ENCODE measurements around the gene BRCA1. TPM values are rescaled to one million over a fixed set of nuclear protein-coding genes. Genes with fewer than 3 reads are reported as not detected.
A peak's percentile ranks its signal among the peaks of the same experiment; 100 is the strongest.

The BRCA1 gene
- total RNA-seq, 1 donor from 2014 or later: 9.3 TPM

DNA sequence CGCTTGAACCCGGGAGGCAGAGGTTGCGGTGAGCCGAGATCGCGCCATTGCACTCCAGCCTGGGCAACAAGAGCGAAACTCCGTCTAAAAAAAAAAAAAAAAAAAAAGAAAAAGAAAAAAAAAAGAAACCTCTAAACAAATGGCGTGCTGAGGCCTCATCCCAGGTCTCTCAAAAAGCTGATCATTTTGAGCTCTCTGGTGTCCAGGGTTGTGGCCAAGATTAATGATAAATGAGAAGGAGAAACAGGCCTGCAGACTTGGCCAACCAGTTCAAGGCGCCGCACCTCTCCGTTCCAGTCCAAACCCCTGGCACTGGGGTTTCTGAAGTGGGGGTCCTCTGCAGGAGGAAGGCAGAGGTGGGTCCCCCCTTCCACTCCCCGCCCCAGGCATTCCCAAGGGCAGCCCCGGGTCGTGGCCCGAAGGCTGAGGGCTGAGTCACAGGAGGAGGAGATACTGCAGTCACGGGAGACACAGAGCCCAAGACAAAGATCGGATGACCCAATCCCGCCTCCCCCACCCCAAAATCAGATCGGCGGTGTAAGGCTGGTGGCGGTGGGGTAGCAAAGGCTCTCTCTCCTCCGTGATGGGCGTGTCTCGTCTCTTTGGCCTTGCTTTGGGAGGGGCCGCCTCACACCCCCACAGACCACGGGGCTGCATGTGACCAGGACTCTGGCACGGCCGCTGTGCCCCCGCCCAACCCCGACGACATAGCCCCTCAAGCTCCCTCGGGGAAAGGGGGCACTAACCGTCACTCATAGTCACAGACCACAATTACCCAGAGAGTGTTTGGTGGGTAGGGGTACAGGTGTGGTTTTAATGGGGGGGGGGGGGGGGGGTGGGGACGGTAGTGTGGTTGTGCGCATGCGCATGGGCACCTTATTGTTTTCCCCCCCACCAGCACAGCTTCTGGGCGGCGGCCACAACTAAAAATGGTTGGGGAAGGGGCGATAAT, 104.1 kb downstream of the BRCA1 start:
- H3K36me3 ChIP-seq (ENCODE audit: control insufficient read depth, insufficient read depth, low read length): peaks cover 2% of the 10 kb centered on the region
- TF ChIP-seq, protein P1, sequence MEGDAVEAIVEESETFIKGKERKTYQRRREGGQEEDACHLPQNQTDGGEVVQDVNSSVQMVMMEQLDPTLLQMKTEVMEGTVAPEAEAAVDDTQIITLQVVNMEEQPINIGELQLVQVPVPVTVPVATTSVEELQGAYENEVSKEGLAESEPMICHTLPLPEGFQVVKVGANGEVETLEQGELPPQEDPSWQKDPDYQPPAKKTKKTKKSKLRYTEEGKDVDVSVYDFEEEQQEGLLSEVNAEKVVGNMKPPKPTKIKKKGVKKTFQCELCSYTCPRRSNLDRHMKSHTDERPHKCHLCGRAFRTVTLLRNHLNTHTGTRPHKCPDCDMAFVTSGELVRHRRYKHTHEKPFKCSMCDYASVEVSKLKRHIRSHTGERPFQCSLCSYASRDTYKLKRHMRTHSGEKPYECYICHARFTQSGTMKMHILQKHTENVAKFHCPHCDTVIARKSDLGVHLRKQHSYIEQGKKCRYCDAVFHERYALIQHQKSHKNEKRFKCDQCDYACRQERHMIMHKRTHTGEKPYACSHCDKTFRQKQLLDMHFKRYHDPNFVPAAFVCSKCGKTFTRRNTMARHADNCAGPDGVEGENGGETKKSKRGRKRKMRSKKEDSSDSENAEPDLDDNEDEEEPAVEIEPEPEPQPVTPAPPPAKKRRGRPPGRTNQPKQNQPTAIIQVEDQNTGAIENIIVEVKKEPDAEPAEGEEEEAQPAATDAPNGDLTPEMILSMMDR (IDR thresholded peaks at IDR 0.05; ENCODE audit: insufficient read depth, low read length, poor library complexity, severe bottlenecking): no peak
- peak overlapping the region; percentile 96 for H3K4me3 ChIP-seq (ENCODE audit: low read depth, low read length)
- H3K27me3 ChIP-seq (ENCODE audit: control insufficient read depth, insufficient read depth, low read length): peaks cover 5% of the 10 kb centered on the region
- DNase-seq (ENCODE audit: low read depth): no peak

DNA sequence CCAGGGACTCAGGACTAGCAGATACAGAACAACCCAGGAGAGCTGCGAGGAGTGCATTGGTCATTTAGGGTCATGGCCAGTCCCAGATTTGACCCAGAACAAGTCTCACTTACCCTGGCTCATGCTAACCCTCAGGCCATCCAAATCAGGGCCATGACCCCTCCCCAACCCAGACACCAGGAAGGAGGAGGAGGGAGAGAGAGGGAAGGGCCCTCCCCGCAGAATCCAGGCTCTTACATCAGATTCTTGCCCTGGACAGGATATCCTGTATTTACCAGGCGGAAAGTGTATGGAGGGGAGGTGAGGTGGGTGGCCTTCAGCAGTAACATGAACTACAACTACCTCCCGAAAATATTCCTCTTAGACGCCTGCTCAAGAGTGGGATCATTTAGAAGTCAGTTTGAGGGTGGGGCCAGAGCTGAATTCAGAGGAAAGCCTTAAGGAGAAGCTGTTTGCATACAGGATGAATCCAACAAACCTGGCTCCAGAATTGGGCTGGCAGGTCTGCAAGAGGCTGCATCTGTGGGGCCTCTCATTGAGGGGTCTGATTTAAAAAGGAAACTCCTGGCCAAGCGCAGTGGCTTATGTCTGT, 105.0 kb downstream of the BRCA1 start:
- Histone ChIP-seq H3K27me3 (ENCODE audit: control insufficient read depth, insufficient read depth, low read length) (peaks cover 3% of the 10 kb centered on the region), H3K4me3 (ENCODE audit: low read depth, low read length) (no peak overlapping the region), H3K36me3 (ENCODE audit: control insufficient read depth, insufficient read depth, low read length) (peaks cover 2% of the 10 kb centered on the region)
- DNase-seq (ENCODE audit: low read depth): no peak
- TF ChIP-seq, protein P1 (IDR thresholded peaks at IDR 0.05; ENCODE audit: insufficient read depth, low read length, poor library complexity, severe bottlenecking): no peak

DNA sequence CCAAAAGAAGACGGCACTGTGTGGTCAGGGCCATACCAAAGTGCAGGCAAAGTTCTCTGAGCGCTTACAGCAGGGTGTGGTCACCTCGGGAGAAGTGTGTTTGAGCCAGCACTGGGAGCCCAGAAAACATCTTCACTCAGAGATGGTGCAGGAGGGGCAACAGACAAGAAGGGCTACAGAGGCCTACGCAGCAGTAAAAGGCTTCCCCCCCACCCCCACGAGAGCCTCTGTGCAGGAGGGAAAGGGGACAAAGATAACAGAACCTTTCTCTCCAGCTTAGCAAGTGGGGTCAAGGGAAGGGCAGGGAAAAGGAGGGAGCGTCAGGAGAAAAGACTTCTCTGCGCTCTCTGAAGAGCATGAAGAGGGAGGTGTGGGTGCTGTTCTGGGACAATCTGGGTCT, 105.7 kb downstream of the BRCA1 start:
- Histone ChIP-seq H3K27me3 (ENCODE audit: control insufficient read depth, insufficient read depth, low read length) (no peaks in the 10 kb centered on the region), H3K36me3 (ENCODE audit: control insufficient read depth, insufficient read depth, low read length) (peaks cover 2% of the 10 kb centered on the region), H3K4me3 (ENCODE audit: low read depth, low read length) (no peak overlapping the region)
- no peak for DNase-seq (ENCODE audit: low read depth)
- TF ChIP-seq, protein P1 (IDR thresholded peaks at IDR 0.05; ENCODE audit: insufficient read depth, low read length, poor library complexity, severe bottlenecking): no peak

DNA sequence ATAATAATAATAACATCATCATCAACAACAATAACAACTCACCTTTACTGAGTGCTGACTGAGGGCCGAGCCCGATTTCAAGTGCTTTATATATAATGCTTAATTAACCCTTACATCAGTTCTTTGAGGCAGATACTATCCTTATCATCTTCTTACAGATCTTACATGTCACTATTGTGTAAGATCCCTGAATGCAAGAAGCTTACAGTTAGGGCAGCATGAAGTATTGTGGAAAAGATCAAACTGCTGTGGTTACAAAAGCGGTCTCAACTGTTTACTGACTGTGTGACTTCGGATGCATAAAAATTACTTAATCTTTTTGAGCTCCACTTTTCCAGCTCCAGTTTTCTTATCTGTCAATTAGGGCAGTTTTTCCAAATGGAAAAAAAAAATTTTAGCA, 106.2 kb downstream of the BRCA1 start:
- no peak overlapping the region for H3K4me3 ChIP-seq (ENCODE audit: low read depth, low read length)
- H3K36me3 ChIP-seq (ENCODE audit: control insufficient read depth, insufficient read depth, low read length): peaks cover 2% of the 10 kb centered on the region
- TF ChIP-seq, protein P1 (IDR thresholded peaks at IDR 0.05; ENCODE audit: insufficient read depth, low read length, poor library complexity, severe bottlenecking): no peak
- DNase-seq (ENCODE audit: low read depth): no peak
- no peaks in the 10 kb centered on the region for H3K27me3 ChIP-seq (ENCODE audit: control insufficient read depth, insufficient read depth, low read length)

DNA sequence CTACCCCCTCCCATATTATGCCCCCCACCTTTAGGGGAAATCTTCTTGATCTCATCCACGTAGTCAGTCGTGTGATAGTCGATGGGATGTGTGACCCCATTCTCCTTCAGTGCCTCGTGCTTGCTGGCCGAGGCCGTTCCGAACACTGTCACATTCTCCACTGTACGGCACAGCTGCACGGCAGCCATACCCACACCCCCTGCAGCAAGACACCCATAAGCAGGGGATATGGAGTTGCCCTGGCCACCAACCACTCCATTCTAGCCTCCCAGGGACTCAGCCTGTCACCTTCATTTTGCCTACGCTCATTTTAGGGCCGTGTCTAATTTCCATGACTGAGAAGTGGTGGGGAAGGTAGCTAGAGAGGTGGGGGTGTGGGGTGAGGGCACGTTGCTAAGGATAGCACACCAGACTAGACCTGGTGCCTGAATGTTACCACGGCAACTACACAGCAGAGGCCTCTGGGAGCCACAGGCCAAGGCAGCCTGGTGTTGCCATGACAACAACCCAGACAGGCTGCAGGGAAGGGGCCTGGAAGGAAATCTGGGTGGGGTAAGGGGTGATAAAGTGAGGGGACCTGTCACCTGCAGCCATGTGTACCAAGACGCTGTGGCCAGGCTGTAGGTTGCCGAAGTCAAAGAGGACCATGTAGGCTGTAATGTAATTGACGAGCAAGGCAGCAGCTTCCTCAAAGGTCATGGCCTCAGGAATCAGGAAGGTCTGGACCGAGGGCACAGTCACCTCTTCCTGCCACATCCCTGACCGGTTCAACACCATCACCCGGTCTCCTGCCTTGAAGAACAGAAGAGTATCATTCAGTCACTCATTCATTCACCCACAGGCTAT, 106.9 kb downstream of the BRCA1 start:
- Histone ChIP-seq H3K36me3 (ENCODE audit: control insufficient read depth, insufficient read depth, low read length) (peaks cover 2% of the 10 kb centered on the region), H3K4me3 (ENCODE audit: low read depth, low read length) (no peak overlapping the region), H3K27me3 (ENCODE audit: control insufficient read depth, insufficient read depth, low read length) (no peaks in the 10 kb centered on the region)
- TF ChIP-seq, protein P1 (IDR thresholded peaks at IDR 0.05; ENCODE audit: insufficient read depth, low read length, poor library complexity, severe bottlenecking): no peak
- no peak for DNase-seq (ENCODE audit: low read depth)

All from kidney epithelial cell (primary cell).